ENCODE results near the gene CACNA1B.

- TF ChIP-seq CREB1 (IDR thresholded peaks at IDR 0.05; ENCODE audit: low read depth) (no peak), EP300 (IDR thresholded peaks at IDR 0.05; ENCODE audit: borderline replicate concordance) (no peak), TAF1 (IDR thresholded peaks at IDR 0.05; ENCODE audit: low read depth) (no peak), YY1 (IDR thresholded peaks at IDR 0.05; ENCODE audit: low read depth) (no peak), MAX (IDR thresholded peaks at IDR 0.05) (no peak), NFIC (IDR thresholded peaks at IDR 0.05) (no peak), REST (IDR thresholded peaks at IDR 0.05; ENCODE audit: low read depth) (no peak), RAD21 (IDR thresholded peaks at IDR 0.05; ENCODE audit: low read depth) (no peak), FOXM1 (IDR thresholded peaks at IDR 0.05; ENCODE audit: borderline replicate concordance, low read depth) (no peak), CEBPB (IDR thresholded peaks at IDR 0.05) (no peak), TCF12 (IDR thresholded peaks at IDR 0.05; ENCODE audit: low read depth) (no peak), EGR1 (IDR thresholded peaks at IDR 0.05) (no peak)
These were observed 156.4 kb downstream of the CACNA1B start for GRCh38 chr9:138033950-138034349.

All from Ishikawa (cell line).